Measurements from ENCODE around the gene TMEM255A. TPM values are rescaled to one million over a fixed set of nuclear protein-coding genes. Genes with fewer than 3 reads are reported as not detected.

The TMEM255A gene
- total RNA-seq, 1 donor from 2014 or later = not detected

- Mint-ChIP-seq H3K27me3 (ENCODE audit: insufficient read depth) (peaks cover 21% of the 10 kb centered on the region), H3K36me3 (ENCODE audit: low read depth) (no peaks in the 10 kb centered on the region), H3K4me3 (no peak overlapping the region), H3K4me1 (ENCODE audit: low read depth) (no peaks in the 10 kb centered on the region), H3K27ac (no peak overlapping the region), H3K9me3 (no peaks in the 10 kb centered on the region)
- intact Hi-C loops (cut with micrococcal nuclease) = no loop called here
- no peak for DNase-seq (ENCODE audit: low spot score)
These were observed 10.4 kb upstream of the TMEM255A start for GRCh38 chrX:120321520-120322281.

GRCh38 chrX:120318411-120318810 lies 7.2 kb upstream of the TMEM255A start:
- H3K4me3 Mint-ChIP-seq = no peak overlapping the region
- H3K9me3 Mint-ChIP-seq = no peaks in the 10 kb centered on the region
- H3K4me1 Mint-ChIP-seq (ENCODE audit: low read depth) = no peaks in the 10 kb centered on the region
- H3K27me3 Mint-ChIP-seq (ENCODE audit: insufficient read depth) = peaks cover 23% of the 10 kb centered on the region
- intact Hi-C loops (cut with micrococcal nuclease) = loop anchor here (5.0 kb wide), 1 partner anchor 139 kb away; no protein-coding TSS in a partner anchor
- DNase-seq (ENCODE audit: low spot score) = no peak
- H3K27ac Mint-ChIP-seq = no peak overlapping the region
- H3K36me3 Mint-ChIP-seq (ENCODE audit: low read depth) = no peaks in the 10 kb centered on the region

GRCh38 chrX:120316587-120317283 lies 5.5 kb upstream of the TMEM255A start:
- intact Hi-C loops (cut with micrococcal nuclease) = loop anchor here (5.0 kb wide), 1 partner anchor 141 kb away; no protein-coding TSS in a partner anchor
- H3K36me3 Mint-ChIP-seq (ENCODE audit: low read depth) = no peaks in the 10 kb centered on the region

GRCh38 chrX:120315776-120316175 lies 4.5 kb upstream of the TMEM255A start:
- Mint-ChIP-seq H3K4me3 (no peak overlapping the region), H3K27me3 (ENCODE audit: insufficient read depth) (peaks cover 45% of the 10 kb centered on the region), H3K27ac (no peak overlapping the region), H3K9me3 (no peaks in the 10 kb centered on the region), H3K36me3 (ENCODE audit: low read depth) (no peaks in the 10 kb centered on the region), H3K4me1 (ENCODE audit: low read depth) (no peaks in the 10 kb centered on the region)
- no peak for DNase-seq (ENCODE audit: low spot score)
- intact Hi-C loops (cut with micrococcal nuclease) = loop anchor here (5.0 kb wide), 1 partner anchor 142 kb away; no protein-coding TSS in a partner anchor

More at GRCh38 chrX:120316587-120317283, 5.5 kb upstream of the TMEM255A start:
- Mint-ChIP-seq H3K4me1 (ENCODE audit: low read depth) (no peaks in the 10 kb centered on the region), H3K4me3 (no peak overlapping the region), H3K9me3 (no peaks in the 10 kb centered on the region), H3K27ac (no peak overlapping the region), H3K27me3 (ENCODE audit: insufficient read depth) (peaks cover 38% of the 10 kb centered on the region)
- no peak for DNase-seq (ENCODE audit: low spot score)

GRCh38 chrX:120311727-120312063 lies 434 bp upstream of the TMEM255A start:
- Mint-ChIP-seq H3K4me3 (no peak overlapping the region), H3K27ac (no peak overlapping the region), H3K27me3 (ENCODE audit: insufficient read depth) (peaks cover 58% of the 10 kb centered on the region), H3K9me3 (no peaks in the 10 kb centered on the region), H3K36me3 (ENCODE audit: low read depth) (no peaks in the 10 kb centered on the region), H3K4me1 (ENCODE audit: low read depth) (peaks cover 16% of the 10 kb centered on the region)
- no peak for DNase-seq (ENCODE audit: low spot score)
- intact Hi-C loops (cut with micrococcal nuclease) = no loop called here

- no peak for DNase-seq (ENCODE audit: low spot score)
- H3K9me3 Mint-ChIP-seq = no peaks in the 10 kb centered on the region
- peak overlapping the region; percentile 87 for H3K27ac Mint-ChIP-seq
- intact Hi-C loops (cut with micrococcal nuclease) = loop anchor here (1.0 to 5.0 kb wide), 2 partner anchors 59 to 157 kb away; partner anchors contain the start of gene LAMP2
- peak overlapping the region; percentile 88 for H3K4me3 Mint-ChIP-seq
- H3K36me3 Mint-ChIP-seq (ENCODE audit: low read depth) = no peaks in the 10 kb centered on the region
- H3K4me1 Mint-ChIP-seq (ENCODE audit: low read depth) = peaks cover 21% of the 10 kb centered on the region
- peaks cover 60% of the 10 kb centered on the region for H3K27me3 Mint-ChIP-seq (ENCODE audit: insufficient read depth)
These were observed 1.2 kb downstream of the TMEM255A start for GRCh38 chrX:120309873-120310705.

GRCh38 chrX:120308959-120309872 lies 2.0 kb downstream of the TMEM255A start:
- Mint-ChIP-seq H3K4me3 (peak overlapping the region; percentile 88), H3K4me1 (ENCODE audit: low read depth) (peaks cover 21% of the 10 kb centered on the region), H3K9me3 (no peaks in the 10 kb centered on the region), H3K27ac (peak overlapping the region; percentile 87), H3K36me3 (ENCODE audit: low read depth) (no peaks in the 10 kb centered on the region), H3K27me3 (ENCODE audit: insufficient read depth) (peaks cover 60% of the 10 kb centered on the region)
- DNase-seq (ENCODE audit: low spot score) = peak; percentile 55
- intact Hi-C loops (cut with micrococcal nuclease) = loop anchor here (1.0 to 5.0 kb wide), 2 partner anchors 58 to 158 kb away; partner anchors contain the start of gene LAMP2

- peaks cover 21% of the 10 kb centered on the region for H3K4me1 Mint-ChIP-seq (ENCODE audit: low read depth)
- H3K4me3 Mint-ChIP-seq = peak overlapping the region; percentile 88
- H3K27me3 Mint-ChIP-seq (ENCODE audit: insufficient read depth) = peaks cover 57% of the 10 kb centered on the region
- H3K9me3 Mint-ChIP-seq = no peaks in the 10 kb centered on the region
- H3K27ac Mint-ChIP-seq = no peak overlapping the region
- no peaks in the 10 kb centered on the region for H3K36me3 Mint-ChIP-seq (ENCODE audit: low read depth)
- DNase-seq (ENCODE audit: low spot score) = no peak
- intact Hi-C loops (cut with micrococcal nuclease) = loop anchor here (5.0 kb wide), 1 partner anchor 159 kb away; the partner anchor contains the start of gene LAMP2
These were observed 2.7 kb downstream of the TMEM255A start for GRCh38 chrX:120308558-120308957.

GRCh38 chrX:120306630-120307029 lies 4.6 kb downstream of the TMEM255A start:
- no peak for DNase-seq (ENCODE audit: low spot score)
- Mint-ChIP-seq H3K27me3 (ENCODE audit: insufficient read depth) (peaks cover 38% of the 10 kb centered on the region), H3K27ac (no peak overlapping the region), H3K9me3 (no peaks in the 10 kb centered on the region), H3K36me3 (ENCODE audit: low read depth) (no peaks in the 10 kb centered on the region), H3K4me3 (no peak overlapping the region), H3K4me1 (ENCODE audit: low read depth) (peaks cover 34% of the 10 kb centered on the region)
- intact Hi-C loops (cut with micrococcal nuclease) = loop anchor here (5.0 kb wide), 1 partner anchor 161 kb away; the partner anchor contains the start of gene LAMP2

GRCh38 chrX:120305531-120306141 lies 5.6 kb downstream of the TMEM255A start:
- Mint-ChIP-seq H3K27me3 (ENCODE audit: insufficient read depth) (peaks cover 30% of the 10 kb centered on the region), H3K36me3 (ENCODE audit: low read depth) (no peaks in the 10 kb centered on the region), H3K9me3 (no peaks in the 10 kb centered on the region), H3K27ac (no peak overlapping the region), H3K4me1 (ENCODE audit: low read depth) (peaks cover 34% of the 10 kb centered on the region), H3K4me3 (no peak overlapping the region)
- intact Hi-C loops (cut with micrococcal nuclease) = loop anchor here (5.0 kb wide), 1 partner anchor 162 kb away; the partner anchor contains the start of gene LAMP2
- DNase-seq (ENCODE audit: low spot score) = no peak

- peaks cover 18% of the 10 kb centered on the region for H3K27me3 Mint-ChIP-seq (ENCODE audit: insufficient read depth)
- H3K9me3 Mint-ChIP-seq = no peaks in the 10 kb centered on the region
- H3K4me3 Mint-ChIP-seq = no peak overlapping the region
- intact Hi-C loops (cut with micrococcal nuclease) = no loop called here
- H3K4me1 Mint-ChIP-seq (ENCODE audit: low read depth) = peaks cover 24% of the 10 kb centered on the region
- no peak overlapping the region for H3K27ac Mint-ChIP-seq
- no peak for DNase-seq (ENCODE audit: low spot score)
- no peaks in the 10 kb centered on the region for H3K36me3 Mint-ChIP-seq (ENCODE audit: low read depth)
These were observed 7.0 kb downstream of the TMEM255A start for GRCh38 chrX:120304256-120304655.
